HEK293 (cell line): ENCODE data around the gene VAT1L.

Experiments used
- CTCF ChIA-PET: fragments of 350-600 bp; formaldehyde crosslinking; extraction: SDS; loops from one replicate; lab custom pipeline; 2021; ENCODE audit warnings: antibody characterized with exemption; lab: Yijun Ruan, JAX
- POLR2A ChIA-PET: fragments of 300-600 bp; formaldehyde crosslinking; extraction: SDS; loops from one replicate; lab custom pipeline; 2020; ENCODE audit warnings: antibody characterized with exemption, inconsistent platforms; lab: Yijun Ruan, JAX
- H3K27ac ChIP-seq: fragments of 200-500 bp; sonication (Bioruptor generic); 2 replicates; pipeline ENCODE4 v1.5.1; 2014; ENCODE audit warnings: low read depth, low read length, control low read depth, inconsistent platforms; ENCODE audit errors: extremely low read depth
- H3K36me3 ChIP-seq, 2 experiments: fragments of 200-500 bp in 1 of 2; sonication (Bioruptor generic) in 1 of 2; 1 replicate in 1 of 2; 2 replicates in 1 of 2; pipeline ENCODE4 v1.5.1; 2014 to 2017; ENCODE audit warnings: inconsistent platforms in 2 of 2, low read length in 2 of 2; ENCODE audit not compliant: control insufficient read depth in 2 of 2, insufficient read depth in 1 of 2
- H3K4me1 ChIP-seq: fragments of 200-500 bp; sonication (Bioruptor generic); 2 replicates; pipeline ENCODE4 v1.5.1; 2014; ENCODE audit warnings: mild to moderate bottlenecking, low read length, inconsistent platforms; ENCODE audit not compliant: control insufficient read depth, insufficient read depth
- H3K4me3 ChIP-seq: 2 replicates; pipeline ENCODE4 v1.5.1; 2011; ENCODE audit warnings: low read depth, mild to moderate bottlenecking, control low read depth, low read length, moderate library complexity
- H3K9me3 ChIP-seq: fragments of 200-500 bp; sonication (Bioruptor generic); 2 replicates; pipeline ENCODE4 v1.5.1; 2014; ENCODE audit warnings: low read depth, low read length, inconsistent platforms; ENCODE audit not compliant: control insufficient read depth, insufficient read depth
- MZF1 ChIP-seq: fragments of 450-650 bp; formaldehyde crosslinking; IDR thresholded peaks from 2 replicates; pipeline ENCODE4 v1.5.1; 2017; ENCODE audit warnings: missing biosample characterization, missing genetic modification characterization, borderline replicate concordance
- PRDM10 ChIP-seq: fragments of 450-650 bp; formaldehyde crosslinking; IDR thresholded peaks from 2 replicates; pipeline ENCODE4 v1.5.1; 2016; ENCODE audit warnings: missing biosample characterization, missing genetic modification characterization
- PRDM6 ChIP-seq: fragments of 450-650 bp; formaldehyde crosslinking; IDR thresholded peaks from 2 replicates; pipeline ENCODE4 v1.5.1; 2017; ENCODE audit warnings: missing biosample characterization, missing genetic modification characterization
- RBAK ChIP-seq: fragments of 450-650 bp; formaldehyde crosslinking; IDR thresholded peaks from 2 replicates; pipeline ENCODE4 v1.5.1; 2016; ENCODE audit warnings: missing biosample characterization, missing genetic modification characterization
- REST ChIP-seq: fragments of 450-650 bp; formaldehyde crosslinking; IDR thresholded peaks from 2 replicates; pipeline ENCODE4 v1.5.1; 2016; ENCODE audit warnings: missing biosample characterization, missing genetic modification characterization
- ZBTB6 ChIP-seq: fragments of 450-650 bp; formaldehyde crosslinking; IDR thresholded peaks from 2 replicates; pipeline ENCODE4 v1.5.1; 2017; ENCODE audit warnings: missing biosample characterization, missing genetic modification characterization
- ZBTB7A ChIP-seq: fragments of 450-650 bp; formaldehyde crosslinking; IDR thresholded peaks from 2 replicates; pipeline ENCODE4 v1.5.1; 2016; ENCODE audit warnings: low read depth, missing biosample characterization, missing genetic modification characterization
- ZNF10 ChIP-seq: fragments of 450-650 bp; formaldehyde crosslinking; IDR thresholded peaks from 2 replicates; pipeline ENCODE4 v1.5.1; 2017; ENCODE audit warnings: missing biosample characterization, missing genetic modification characterization
- ZNF132 ChIP-seq: fragments of 450-650 bp; formaldehyde crosslinking; IDR thresholded peaks from 2 replicates; pipeline ENCODE4 v1.5.1; 2017; ENCODE audit warnings: missing biosample characterization, missing genetic modification characterization, borderline replicate concordance
- ZNF223 ChIP-seq: fragments of 450-650 bp; formaldehyde crosslinking; IDR thresholded peaks from 2 replicates; pipeline ENCODE4 v1.5.1; 2016; ENCODE audit warnings: missing biosample characterization, missing genetic modification characterization
- ZNF23 ChIP-seq: fragments of 450-650 bp; formaldehyde crosslinking; IDR thresholded peaks from 2 replicates; pipeline ENCODE4 v1.5.1; 2016; ENCODE audit warnings: missing biosample characterization, missing genetic modification characterization, borderline replicate concordance
- ZNF248 ChIP-seq: fragments of 450-650 bp; formaldehyde crosslinking; IDR thresholded peaks from 2 replicates; pipeline ENCODE4 v1.5.1; 2017; ENCODE audit warnings: missing biosample characterization, missing genetic modification characterization
- ZNF324 ChIP-seq: fragments of 450-650 bp; formaldehyde crosslinking; IDR thresholded peaks from 2 replicates; pipeline ENCODE4 v1.5.1; 2016; ENCODE audit warnings: missing biosample characterization, missing genetic modification characterization
- ZNF354C ChIP-seq: fragments of 450-650 bp; formaldehyde crosslinking; IDR thresholded peaks from 2 replicates; pipeline ENCODE4 v1.5.1; 2016; ENCODE audit warnings: missing biosample characterization, missing genetic modification characterization, low read depth, borderline replicate concordance
- ZNF37A ChIP-seq: fragments of 450-650 bp; IDR thresholded peaks from 2 replicates; pipeline ENCODE4 v1.5.1; 2018; ENCODE audit warnings: missing biosample characterization, missing genetic modification characterization
- ZNF394 ChIP-seq: fragments of 450-650 bp; formaldehyde crosslinking; IDR thresholded peaks from 2 replicates; pipeline ENCODE4 v1.5.1; 2016; ENCODE audit warnings: missing biosample characterization, missing genetic modification characterization, mild to moderate bottlenecking, moderate library complexity, borderline replicate concordance
- ZNF473 ChIP-seq: fragments of 450-650 bp; formaldehyde crosslinking; IDR thresholded peaks from 2 replicates; pipeline ENCODE4 v1.5.1; 2017; ENCODE audit warnings: missing biosample characterization, missing genetic modification characterization
- ZNF514 ChIP-seq: fragments of 450-650 bp; formaldehyde crosslinking; IDR thresholded peaks from 2 replicates; pipeline ENCODE4 v1.5.1; 2016; ENCODE audit warnings: missing biosample characterization, missing genetic modification characterization
- ZNF600 ChIP-seq: fragments of 450-650 bp; formaldehyde crosslinking; IDR thresholded peaks from 2 replicates; pipeline ENCODE4 v1.5.1; 2016; ENCODE audit warnings: missing biosample characterization, missing genetic modification characterization
- ZNF654 ChIP-seq: fragments of 450-650 bp; formaldehyde crosslinking; IDR thresholded peaks from 2 replicates; pipeline ENCODE4 v1.5.1; 2016; ENCODE audit warnings: low read depth, missing biosample characterization, missing genetic modification characterization
- ZNF660 ChIP-seq: fragments of 450-650 bp; IDR thresholded peaks from 2 replicates; pipeline ENCODE4 v1.5.1; 2018; ENCODE audit warnings: missing biosample characterization, mild to moderate bottlenecking, missing genetic modification characterization
- ZNF777 ChIP-seq: fragments of 450-650 bp; formaldehyde crosslinking; IDR thresholded peaks from 2 replicates; pipeline ENCODE4 v1.5.1; 2017; ENCODE audit warnings: missing biosample characterization, missing genetic modification characterization, borderline replicate concordance

VAT1L gene

GRCh38 chr16:77840673-77841501 lies 52.5 kb downstream of the VAT1L start (continued):
- TF ChIP-seq REST (tag by site-specific recombination) = no peak
- TF ChIP-seq ZNF223 (tag by site-specific recombination) = no peak

- POLR2A ChIA-PET = no interaction called here
- Histone ChIP-seq H3K4me1 (no peaks in the 10 kb centered on the region; the same call in 1 of the 2 replicates), H3K27ac (no peak overlapping the region), H3K9me3 (no peaks in the 10 kb centered on the region), H3K4me3 (no peak overlapping the region), H3K36me3 (no peaks in the 10 kb centered on the region)
- TF ChIP-seq ZBTB7A = no peak
- TF ChIP-seq ZNF660 (tag by site-specific recombination) = no peak
- TF ChIP-seq ZNF354C (tag by site-specific recombination) = no peak
- no peak for TF ChIP-seq PRDM10 (tag by site-specific recombination)
- TF ChIP-seq ZNF473 (tag by site-specific recombination) = no peak
- TF ChIP-seq ZBTB6 (tag by site-specific recombination) = no peak
- no peak for TF ChIP-seq MZF1 (tag by site-specific recombination)
- no peak for TF ChIP-seq ZNF324 (tag by site-specific recombination)
- CTCF ChIA-PET = interaction anchor here (0.6 to 0.7 kb wide), 2 partner anchors 19 to 1049 kb away, joined by 3 read pairs; no protein-coding TSS in a partner anchor
Measured at GRCh38 chr16:77841502-77841763, 53.1 kb downstream of the VAT1L start.

GRCh38 chr16:77842468-77842867 lies 54.1 kb downstream of the VAT1L start:
- Histone ChIP-seq H3K4me3 (no peak overlapping the region), H3K4me1 (no peaks in the 10 kb centered on the region; the same call in 1 of the 2 replicates), H3K36me3 (no peaks in the 10 kb centered on the region), H3K27ac (no peak overlapping the region), H3K9me3 (no peaks in the 10 kb centered on the region)
- ChIA-PET CTCF (no interaction called here), POLR2A (no interaction called here)
- no peak for TF ChIP-seq ZNF394 (tag by site-specific recombination)
- TF ChIP-seq ZNF514 (tag by site-specific recombination) = no peak
- TF ChIP-seq ZNF248 (tag by site-specific recombination) = no peak
- TF ChIP-seq PRDM6 = no peak
- TF ChIP-seq ZNF37A = no peak
- TF ChIP-seq ZNF23 (tag by site-specific recombination) = no peak
- TF ChIP-seq ZNF777 = no peak
- TF ChIP-seq ZNF10 (tag by site-specific recombination) = no peak
- no peak for TF ChIP-seq RBAK (tag by site-specific recombination)
- TF ChIP-seq ZNF600 = no peak
- no peak for TF ChIP-seq ZNF654 (tag by site-specific recombination)
- no peak for TF ChIP-seq ZNF132 (tag by site-specific recombination)
